MM.1S (cell line): ENCODE results near the gene MRPL17.

Experiments
- DNase-seq: peaks from one replicate; pipeline ENCODE4 v3.0.0-alpha.2; 2015
- H2AFZ ChIP-seq: fragments of 300-600 bp; sonication (generic); 2 replicates; pipeline ENCODE4 v1.6.0; 2016; ENCODE audit warnings: antibody characterized with exemption, low read length
- H3F3A ChIP-seq: fragments of 300-600 bp; sonication (generic); 2 replicates; pipeline ENCODE4 v1.6.1; 2016; ENCODE audit warnings: mild to moderate bottlenecking, antibody characterized with exemption, low read length, moderate library complexity, mixed read lengths; ENCODE audit not compliant: insufficient read depth
- H3K27ac ChIP-seq: fragments of 300-600 bp; sonication (generic); 2 replicates; pipeline ENCODE4 v1.5.1; 2016; ENCODE audit warnings: mild to moderate bottlenecking, low read length
- H3K27me3 ChIP-seq: fragments of 300-600 bp; sonication (generic); replicated peaks from 2 replicates; pipeline ENCODE4 v1.6.0; 2016; ENCODE audit warnings: low read length; ENCODE audit not compliant: insufficient read depth
- H3K36me3 ChIP-seq: fragments of 300-600 bp; sonication (generic); replicated peaks from 2 replicates; pipeline ENCODE4 v1.6.1; 2016; ENCODE audit warnings: mild to moderate bottlenecking, low read length, mixed read lengths; ENCODE audit not compliant: insufficient read depth
- H3K4me1 ChIP-seq: fragments of 300-600 bp; sonication (generic); 2 replicates; pipeline ENCODE4 v1.6.1; 2016; ENCODE audit warnings: low read length, mixed read lengths
- H3K4me2 ChIP-seq: fragments of 300-600 bp; sonication (generic); 2 replicates; pipeline ENCODE4 v1.6.0; 2016; ENCODE audit warnings: low read depth, low read length
- H3K4me3 ChIP-seq: fragments of 300-600 bp; sonication (generic); 2 replicates; pipeline ENCODE4 v1.5.1; 2016; ENCODE audit warnings: low read length, mixed read lengths
- H3K79me2 ChIP-seq: fragments of 300-600 bp; sonication (generic); 2 replicates; pipeline ENCODE4 v1.6.1; 2016; ENCODE audit warnings: mixed run types, low read length, mixed read lengths
- H3K9ac ChIP-seq: fragments of 300-600 bp; sonication (generic); 2 replicates; pipeline ENCODE4 v1.6.1; 2016; ENCODE audit warnings: low read length, mixed read lengths
- H3K9me2 ChIP-seq: fragments of 300-600 bp; sonication (generic); replicated peaks from 2 replicates; pipeline ENCODE4 v1.6.1; 2016; ENCODE audit warnings: mild to moderate bottlenecking, low read length, mixed read lengths; ENCODE audit not compliant: insufficient read depth
- H3K9me3 ChIP-seq: fragments of 300-600 bp; sonication (generic); replicated peaks from 2 replicates; pipeline ENCODE4 v1.6.1; 2016; ENCODE audit warnings: mild to moderate bottlenecking, low read length, mixed read lengths; ENCODE audit not compliant: insufficient read depth
- H4K20me1 ChIP-seq: fragments of 300-600 bp; sonication (generic); 2 replicates; pipeline ENCODE4 v1.6.1; 2016; ENCODE audit warnings: mild to moderate bottlenecking, low read length, moderate library complexity, mixed read lengths; ENCODE audit not compliant: insufficient read depth
- CTCF ChIP-seq: fragments of 300-600 bp; sonication (generic); IDR thresholded peaks from 2 replicates; pipeline ENCODE4 v1.5.1; 2016; ENCODE audit warnings: antibody characterized with exemption, low read length, mixed read lengths
- EZH2 ChIP-seq: fragments of 300-600 bp; sonication (generic); optimal IDR thresholded peaks from 2 replicates; pipeline ENCODE3; 2017; ENCODE audit warnings: low read depth, mild to moderate bottlenecking, antibody characterized with exemption, low read length, mixed read lengths
- EZH2phosphoT487 ChIP-seq: fragments of 300-600 bp; sonication (generic); IDR thresholded peaks from 2 replicates; pipeline ENCODE4 v1.6.1; 2018; ENCODE audit warnings: antibody characterized with exemption, low read length

The MRPL17 gene

GRCh38 chr11:6674219-6674597 is 8.9 kb downstream of the MRPL17 start:
- DNase-seq, result no peak
- H3K36me3 ChIP-seq, result no peaks in the 10 kb centered on the region
- no peaks in the 10 kb centered on the region for H4K20me1 ChIP-seq
- no peaks in the 10 kb centered on the region for H3F3A ChIP-seq
- TF ChIP-seq CTCF (no peak), EZH2phosphoT487 (no peak)
- no peaks in the 10 kb centered on the region for H3K27me3 ChIP-seq
- H2AFZ ChIP-seq, result no peak overlapping the region
- H3K79me2 ChIP-seq, result no peaks in the 10 kb centered on the region
- H3K4me3 ChIP-seq, result no peak overlapping the region
- H3K9ac ChIP-seq, result no peak overlapping the region
- no peaks in the 10 kb centered on the region for H3K9me3 ChIP-seq
- H3K4me1 ChIP-seq, result no peaks in the 10 kb centered on the region
- H3K9me2 ChIP-seq, result no peaks in the 10 kb centered on the region
- H3K4me2 ChIP-seq, result no peak overlapping the region
- no peak overlapping the region for H3K27ac ChIP-seq

GRCh38 chr11:6673523-6674218 is 9.5 kb downstream of the MRPL17 start:
- Histone ChIP-seq H2AFZ (no peak overlapping the region), H3K4me3 (no peak overlapping the region), H3K9me2 (no peaks in the 10 kb centered on the region), H3K27ac (no peak overlapping the region), H3K27me3 (no peaks in the 10 kb centered on the region), H4K20me1 (no peaks in the 10 kb centered on the region), H3K9ac (no peak overlapping the region), H3K79me2 (no peaks in the 10 kb centered on the region), H3K36me3 (no peaks in the 10 kb centered on the region), H3K9me3 (no peaks in the 10 kb centered on the region), H3K4me1 (no peaks in the 10 kb centered on the region), H3F3A (no peaks in the 10 kb centered on the region), H3K4me2 (no peak overlapping the region)
- TF ChIP-seq EZH2phosphoT487 (no peak), CTCF (no peak), EZH2 (no peak)
- DNase-seq, result no peak

- no peaks in the 10 kb centered on the region for H3K36me3 ChIP-seq
- no peak overlapping the region for H3K27ac ChIP-seq
- no peaks in the 10 kb centered on the region for H4K20me1 ChIP-seq
- H2AFZ ChIP-seq, result no peak overlapping the region
- H3K27me3 ChIP-seq, result no peaks in the 10 kb centered on the region
- H3K9me2 ChIP-seq, result no peaks in the 10 kb centered on the region
- no peaks in the 10 kb centered on the region for H3K9me3 ChIP-seq
- no peaks in the 10 kb centered on the region for H3F3A ChIP-seq
- no peaks in the 10 kb centered on the region for H3K79me2 ChIP-seq
- TF ChIP-seq EZH2phosphoT487 (no peak), EZH2 (no peak), CTCF (no peak)
- H3K9ac ChIP-seq, result no peak overlapping the region
- H3K4me1 ChIP-seq, result no peaks in the 10 kb centered on the region
- H3K4me2 ChIP-seq, result no peak overlapping the region
- DNase-seq, result no peak
- H3K4me3 ChIP-seq, result no peak overlapping the region
Measured at GRCh38 chr11:6671991-6672390, 11.1 kb downstream of the MRPL17 start.
